Measurements from ENCODE around the gene CMC2. TPM values are rescaled to one million over a fixed set of nuclear protein-coding genes. Genes with fewer than 3 reads are reported as not detected.

Gene CMC2
- total RNA-seq, 3 donors from 2014 or later = 27.5 to 38.5 (median 31.5) TPM

DNA sequence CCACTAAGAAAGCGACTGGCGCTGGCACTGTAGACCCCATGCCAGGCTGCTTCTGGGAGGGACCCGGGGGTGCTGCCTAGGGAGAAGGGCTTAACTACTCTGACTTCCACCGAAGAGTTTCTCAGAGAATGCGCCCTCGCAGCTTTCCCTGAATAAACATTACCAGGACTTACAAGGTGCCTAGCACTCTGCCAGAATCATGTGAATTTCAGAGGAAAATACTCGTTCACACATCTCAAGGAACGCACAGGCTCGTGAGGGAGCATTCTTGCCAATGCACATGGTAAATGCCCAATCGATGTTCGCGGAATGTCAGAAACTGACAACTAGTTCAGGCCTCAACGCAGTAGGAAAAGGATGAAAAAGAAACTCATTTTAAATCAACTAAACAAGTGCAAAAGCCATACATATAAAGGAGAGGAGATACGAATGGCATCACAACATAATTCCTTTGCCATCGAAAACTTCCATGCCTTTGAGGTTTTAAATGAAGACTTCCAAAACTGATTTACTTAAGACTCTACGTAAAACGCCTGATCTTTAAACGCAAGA, 999 bp downstream of the CMC2 start:
- no peak for DNase-seq (ENCODE audit: low spot score in 2 of 2)
- peaks cover 0 to 4% of the 10 kb centered on the region in 2 donors for H3K4me1 ChIP-seq
- no peaks in the 10 kb centered on the region for H3K36me3 ChIP-seq
- intact Hi-C loops (cut with DNase I; ENCODE audit: low total_unique reads) = no loop called here
- no peaks in the 10 kb centered on the region for H3K9me3 ChIP-seq
- no peaks in the 10 kb centered on the region for H3K27me3 ChIP-seq
- peak overlapping the region; percentile 93 to 96 (median 95) for H3K4me3 ChIP-seq
- peak overlapping the region; percentile 98 to 99 for H3K27ac ChIP-seq
- TF ChIP-seq, protein P1, sequence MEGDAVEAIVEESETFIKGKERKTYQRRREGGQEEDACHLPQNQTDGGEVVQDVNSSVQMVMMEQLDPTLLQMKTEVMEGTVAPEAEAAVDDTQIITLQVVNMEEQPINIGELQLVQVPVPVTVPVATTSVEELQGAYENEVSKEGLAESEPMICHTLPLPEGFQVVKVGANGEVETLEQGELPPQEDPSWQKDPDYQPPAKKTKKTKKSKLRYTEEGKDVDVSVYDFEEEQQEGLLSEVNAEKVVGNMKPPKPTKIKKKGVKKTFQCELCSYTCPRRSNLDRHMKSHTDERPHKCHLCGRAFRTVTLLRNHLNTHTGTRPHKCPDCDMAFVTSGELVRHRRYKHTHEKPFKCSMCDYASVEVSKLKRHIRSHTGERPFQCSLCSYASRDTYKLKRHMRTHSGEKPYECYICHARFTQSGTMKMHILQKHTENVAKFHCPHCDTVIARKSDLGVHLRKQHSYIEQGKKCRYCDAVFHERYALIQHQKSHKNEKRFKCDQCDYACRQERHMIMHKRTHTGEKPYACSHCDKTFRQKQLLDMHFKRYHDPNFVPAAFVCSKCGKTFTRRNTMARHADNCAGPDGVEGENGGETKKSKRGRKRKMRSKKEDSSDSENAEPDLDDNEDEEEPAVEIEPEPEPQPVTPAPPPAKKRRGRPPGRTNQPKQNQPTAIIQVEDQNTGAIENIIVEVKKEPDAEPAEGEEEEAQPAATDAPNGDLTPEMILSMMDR (IDR thresholded peaks at IDR 0.05) = no peak
- no peak for TF ChIP-seq POLR2A (IDR thresholded peaks at IDR 0.05)
- no peak for TF ChIP-seq POLR2AphosphoS5 (IDR thresholded peaks at IDR 0.05)

DNA sequence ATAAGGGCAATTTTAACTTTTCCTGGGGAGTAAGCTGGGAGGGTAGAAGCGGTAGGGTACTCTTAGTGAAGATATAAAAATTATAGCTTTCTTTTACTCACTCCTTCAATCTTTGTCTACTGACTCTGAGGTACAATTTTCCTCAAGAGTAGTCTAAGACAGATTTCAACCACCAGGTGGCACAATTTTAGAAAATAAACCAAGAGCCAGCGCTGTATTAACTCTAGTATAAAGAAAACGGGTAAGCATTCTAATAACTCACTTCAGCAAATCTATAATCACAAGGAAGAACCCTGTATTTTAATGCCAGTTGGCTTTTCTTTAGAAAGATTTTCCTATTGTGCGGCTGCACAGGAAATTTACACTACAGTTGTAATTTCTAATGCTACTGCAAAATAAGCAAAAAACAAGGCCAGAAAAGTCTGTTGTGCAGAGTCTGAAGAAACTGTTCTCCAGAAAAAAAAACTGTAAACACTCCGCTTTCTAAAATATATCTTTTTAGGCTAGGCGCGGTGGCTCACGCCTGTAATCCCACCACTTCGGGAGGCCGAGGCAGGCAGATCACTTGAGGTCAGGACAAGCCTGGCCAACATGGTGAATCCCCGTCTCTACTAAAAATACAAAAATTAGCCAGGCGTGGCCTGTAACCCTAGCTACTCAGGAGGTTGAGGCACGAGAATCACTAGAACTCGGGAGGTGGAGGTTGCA, 1.9 kb downstream of the CMC2 start:
- intact Hi-C loops (cut with DNase I; ENCODE audit: low total_unique reads) = no loop called here
- Histone ChIP-seq H3K4me3 (peak overlapping the region in 1 of 3 donors; percentile 42), H3K27me3 (no peaks in the 10 kb centered on the region), H3K36me3 (no peaks in the 10 kb centered on the region), H3K27ac (peak overlapping the region in 1 of 2 donors; percentile 40), H3K9me3 (no peaks in the 10 kb centered on the region), H3K4me1 (peaks cover 0 to 4% of the 10 kb centered on the region in 2 donors)
- TF ChIP-seq, protein P1 (IDR thresholded peaks at IDR 0.05) = peak; percentile 37 to 63 (median 59)
- TF ChIP-seq POLR2A (IDR thresholded peaks at IDR 0.05) (no peak), POLR2AphosphoS5 (IDR thresholded peaks at IDR 0.05) (no peak)
- no peak for DNase-seq (ENCODE audit: low spot score in 2 of 2)

DNA sequence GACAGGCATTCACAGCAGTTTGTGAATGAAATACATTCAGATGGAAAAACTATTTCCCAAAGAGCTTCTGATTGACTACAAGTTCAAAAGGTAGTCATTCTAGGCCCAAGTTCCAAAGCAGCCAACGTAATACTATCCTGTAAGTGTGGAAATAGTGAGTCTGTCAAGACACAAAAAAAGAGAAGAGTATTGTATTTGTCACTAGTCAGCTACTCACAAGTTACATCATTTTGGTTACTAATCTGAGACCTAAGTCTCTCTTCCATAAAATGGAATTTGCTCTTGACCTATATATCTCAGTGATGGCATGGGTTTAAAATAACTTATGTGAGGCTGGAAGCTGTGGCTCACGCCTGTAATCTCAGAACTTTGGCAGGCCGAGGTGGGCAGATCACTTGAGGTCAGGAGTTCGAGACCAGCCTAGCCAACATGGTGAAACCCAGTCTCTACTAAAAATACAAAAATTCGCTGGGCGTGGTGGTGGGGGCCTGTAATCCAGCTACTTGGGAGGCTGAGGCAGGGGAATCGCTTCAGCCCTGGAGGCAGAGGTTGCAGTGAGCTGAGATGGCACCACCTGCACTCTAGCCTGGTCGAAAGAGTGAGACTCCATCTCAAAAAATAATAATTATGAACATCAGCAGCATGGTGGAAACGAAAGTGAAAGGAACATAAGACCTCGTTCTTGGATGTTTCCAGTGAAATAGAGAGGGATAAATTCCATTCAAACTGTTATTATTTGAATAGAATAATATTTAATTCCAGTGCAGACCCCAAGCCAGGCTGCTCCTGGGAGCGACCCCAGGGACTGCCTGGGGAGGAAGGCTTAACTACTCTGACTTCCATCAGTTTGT, 2.9 kb downstream of the CMC2 start:
- Histone ChIP-seq H3K9me3 (no peaks in the 10 kb centered on the region), H3K4me3 (peak overlapping the region in 2 of 3 donors; percentile 10 to 42), H3K36me3 (no peaks in the 10 kb centered on the region), H3K4me1 (peaks cover 0 to 4% of the 10 kb centered on the region in 2 donors), H3K27ac (peak overlapping the region in 1 of 2 donors; percentile 40), H3K27me3 (no peaks in the 10 kb centered on the region)
- no peak for DNase-seq (ENCODE audit: low spot score in 2 of 2)
- no peak for TF ChIP-seq POLR2AphosphoS5 (IDR thresholded peaks at IDR 0.05)
- TF ChIP-seq POLR2A (IDR thresholded peaks at IDR 0.05) = no peak
- TF ChIP-seq, protein P1 (IDR thresholded peaks at IDR 0.05) = no peak
- intact Hi-C loops (cut with DNase I; ENCODE audit: low total_unique reads) = no loop called here

DNA sequence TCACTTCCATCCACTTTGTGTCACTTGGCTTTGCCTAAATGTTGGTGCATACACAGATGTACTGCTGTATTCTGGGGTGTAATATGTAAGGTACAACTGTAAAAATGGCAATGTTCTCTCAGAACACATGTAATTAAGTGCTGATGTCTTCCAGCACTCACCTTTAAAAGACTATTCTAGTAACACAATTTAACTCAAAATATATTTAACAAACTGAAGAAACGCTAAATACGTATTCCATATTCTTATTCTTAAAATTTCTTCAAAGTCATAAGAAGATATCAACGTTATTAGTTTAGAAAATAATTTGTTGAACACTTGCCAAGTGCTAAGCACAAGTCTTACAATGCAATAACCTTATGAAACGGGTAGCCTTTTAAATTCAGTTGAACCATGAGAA, 3.6 kb downstream of the CMC2 start:
- Histone ChIP-seq H3K9me3 (no peaks in the 10 kb centered on the region), H3K27ac (no peak overlapping the region), H3K27me3 (no peaks in the 10 kb centered on the region), H3K4me1 (peaks cover 0 to 4% of the 10 kb centered on the region in 2 donors), H3K4me3 (no peak overlapping the region), H3K36me3 (no peaks in the 10 kb centered on the region)
- DNase-seq (ENCODE audit: low spot score in 2 of 2) = no peak
- intact Hi-C loops (cut with DNase I; ENCODE audit: low total_unique reads) = no loop called here
- TF ChIP-seq, protein P1 (IDR thresholded peaks at IDR 0.05) = no peak
- TF ChIP-seq POLR2AphosphoS5 (IDR thresholded peaks at IDR 0.05) (no peak), POLR2A (IDR thresholded peaks at IDR 0.05) (no peak)

All from breast epithelium (tissue), 4 donors.